ENCODE measurements around the gene INS.

DNA sequence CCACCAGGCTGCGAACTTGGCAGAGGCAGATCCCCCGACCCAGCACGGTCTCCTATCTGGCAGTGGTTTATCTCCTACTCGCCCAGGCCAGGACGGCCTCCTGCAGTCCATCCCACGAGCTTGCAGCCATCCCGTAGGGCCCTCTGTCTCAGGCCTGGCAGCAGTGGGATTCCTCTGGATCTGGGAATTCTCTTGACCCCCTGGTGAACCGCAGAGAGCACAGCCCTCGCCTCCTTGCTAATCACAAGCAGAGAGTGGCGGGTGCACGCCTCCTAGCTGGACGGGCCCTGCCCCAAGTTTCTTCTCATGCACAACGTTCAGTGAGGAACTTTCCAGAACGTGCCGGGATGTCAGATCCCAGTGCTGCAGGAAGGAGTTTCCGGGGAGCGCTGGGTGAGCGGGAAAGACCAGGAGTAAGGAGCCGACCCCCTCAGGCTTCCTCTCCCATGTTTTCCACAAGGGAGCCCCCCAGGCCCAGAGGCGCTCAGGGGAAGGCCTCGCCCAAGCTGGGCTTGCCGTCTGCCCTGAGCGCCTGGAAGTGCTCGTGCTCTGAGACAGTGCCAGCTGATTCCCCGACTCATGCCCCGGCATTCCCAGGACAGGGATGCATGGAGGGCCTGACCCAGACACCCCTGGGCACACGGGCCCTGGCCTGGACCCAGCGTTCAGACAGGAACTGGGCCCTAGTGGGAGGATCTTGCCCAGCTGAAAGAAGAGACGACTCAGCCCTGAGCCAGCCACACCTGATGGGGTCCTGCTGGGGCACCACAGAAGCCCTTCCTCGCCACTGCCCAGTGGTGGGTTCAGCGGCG lies 46.4 kb downstream of the INS start:
- no peak for TF ChIP-seq CTCF (IDR thresholded peaks at IDR 0.05)
- no peak for TF ChIP-seq POLR2A (IDR thresholded peaks at IDR 0.05)

All from body of pancreas (tissue), 4 donors.